Activated CD4-positive, alpha-beta T cell treated with anti-CD3 and anti-CD28 coated beads, Interleukin-10, Interleukin-2, amounts not matched to agents 100 ng/mL and 50 ng/mL, durations not matched to agents 16 hours and 8 hours (primary cell): ENCODE results near the gene RAPGEF4.

Experiments
- DNase-seq: peaks from one replicate; pipeline ENCODE4 v3.0.0-alpha.2; 2020

The RAPGEF4 gene

GRCh38 chr2:172976816-172977215 lies 241.2 kb downstream of the RAPGEF4 start:
- DNase-seq = no peak

GRCh38 chr2:172977270-172978062 lies 241.8 kb downstream of the RAPGEF4 start:
- no peak for DNase-seq

- DNase-seq = no peak
These were observed 242.4 kb downstream of the RAPGEF4 start for GRCh38 chr2:172978063-172978383.

- DNase-seq = peak; percentile 21
These were observed 249.7 kb downstream of the RAPGEF4 start for GRCh38 chr2:172985139-172985892.

DNA sequence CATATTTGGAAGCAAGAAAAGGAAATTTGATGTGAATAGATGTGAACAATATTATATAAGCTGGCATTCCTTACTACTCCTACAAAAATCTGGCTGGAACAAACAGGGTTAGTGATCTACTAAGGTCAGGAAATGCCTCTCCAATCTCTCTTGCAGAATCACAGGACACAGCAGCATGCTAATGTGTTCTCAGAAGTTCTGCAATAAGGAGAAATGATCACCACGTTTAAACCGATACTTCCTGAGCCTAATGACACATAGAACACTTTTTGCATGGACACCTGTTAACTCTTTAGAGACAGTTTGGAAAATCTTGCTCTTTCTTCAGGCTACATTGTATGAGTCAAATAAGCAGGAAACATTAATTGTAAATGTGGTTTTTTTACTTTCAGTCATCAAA lies 250.4 kb downstream of the RAPGEF4 start:
- DNase-seq = peak; percentile 28

- no peak for DNase-seq
These were observed 253.1 kb downstream of the RAPGEF4 start for GRCh38 chr2:172988728-172989127.

- no peak for DNase-seq
These were observed 255.4 kb downstream of the RAPGEF4 start for GRCh38 chr2:172991031-172991430.

GRCh38 chr2:172993139-172993538 lies 257.5 kb downstream of the RAPGEF4 start:
- DNase-seq = no peak

DNA sequence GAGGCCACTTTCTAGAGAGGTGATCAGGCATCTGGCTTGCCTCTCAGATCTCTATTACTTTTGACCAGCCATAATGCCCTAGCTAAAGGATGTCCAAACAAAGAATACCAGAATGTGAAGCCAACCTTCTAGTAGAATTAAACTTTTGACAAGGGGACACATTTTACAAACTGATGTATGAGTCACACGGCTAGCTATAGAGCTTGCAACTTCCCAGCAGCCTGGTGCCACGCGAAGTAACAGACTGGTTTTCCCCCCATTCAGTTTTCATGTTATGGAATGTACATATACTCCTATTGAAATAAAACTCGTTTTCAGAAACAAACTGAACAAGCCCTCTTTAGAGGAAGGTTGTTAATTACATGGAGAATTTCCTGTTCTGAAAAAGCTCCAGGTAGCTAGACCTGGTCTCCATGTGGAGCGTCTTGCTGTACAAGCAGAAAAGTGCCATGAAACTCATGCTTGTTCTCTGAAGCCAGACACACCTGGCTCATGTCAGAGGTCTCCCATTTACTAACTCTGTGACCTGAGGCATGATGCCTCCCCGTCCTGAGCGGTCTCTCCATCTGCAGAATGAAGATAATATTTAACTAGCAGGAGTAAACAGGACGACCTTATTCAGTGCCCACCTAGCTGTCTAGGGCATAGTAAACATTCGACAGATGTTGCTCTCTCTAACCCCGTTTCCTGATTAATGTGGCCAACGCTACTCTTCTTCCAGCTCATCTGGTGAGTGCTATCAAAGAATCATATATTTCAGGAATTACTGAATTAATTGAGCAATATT lies 258.5 kb downstream of the RAPGEF4 start:
- no peak for DNase-seq

- DNase-seq = no peak
These were observed 259.2 kb downstream of the RAPGEF4 start for GRCh38 chr2:172994864-172995263.

DNA sequence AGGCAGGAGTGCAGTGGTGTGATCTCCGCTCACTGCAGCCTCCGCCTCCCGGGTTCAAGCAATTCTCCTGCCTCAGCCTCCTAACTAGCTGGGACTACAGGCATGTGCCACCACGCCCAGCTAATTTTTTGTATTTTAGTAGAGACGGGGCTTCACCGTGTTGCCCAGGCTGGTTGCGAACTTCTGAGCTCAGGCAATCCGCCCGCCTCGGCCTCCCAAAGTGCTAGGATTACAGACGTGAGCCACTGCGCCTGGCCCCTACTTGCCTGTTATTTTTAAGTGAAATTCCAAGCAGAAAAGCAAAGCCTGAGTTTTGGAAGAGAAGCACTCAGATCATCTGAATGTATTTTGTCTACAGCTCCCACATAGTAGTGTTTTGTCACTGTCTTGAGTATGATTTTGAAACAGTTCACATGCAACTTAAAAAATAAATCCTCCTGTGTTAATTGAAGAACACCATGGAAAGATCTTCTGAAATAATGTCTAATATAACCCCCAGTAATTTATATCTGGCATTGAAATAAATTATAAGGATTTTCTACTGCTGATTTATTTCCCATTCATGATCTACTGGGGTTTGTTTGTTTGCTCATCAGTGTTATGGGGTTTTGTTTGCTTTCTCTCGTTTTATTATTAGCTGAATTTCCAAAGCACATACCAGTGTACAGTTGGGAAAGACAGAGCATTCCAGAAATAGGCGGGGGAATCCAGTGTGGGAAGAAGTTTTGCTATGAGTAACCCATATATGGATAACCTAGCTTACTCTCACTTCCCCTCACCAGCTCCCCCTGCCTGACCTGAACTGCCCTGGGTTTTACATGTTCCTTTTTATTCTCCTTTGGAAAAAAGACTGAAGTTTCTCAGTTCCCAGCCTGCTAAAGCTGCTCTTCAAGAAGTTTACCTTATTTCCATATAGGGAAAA lies 259.9 kb downstream of the RAPGEF4 start:
- no peak for DNase-seq

- DNase-seq = no peak
These were observed 260.8 kb downstream of the RAPGEF4 start for GRCh38 chr2:172996387-172996961.

DNA sequence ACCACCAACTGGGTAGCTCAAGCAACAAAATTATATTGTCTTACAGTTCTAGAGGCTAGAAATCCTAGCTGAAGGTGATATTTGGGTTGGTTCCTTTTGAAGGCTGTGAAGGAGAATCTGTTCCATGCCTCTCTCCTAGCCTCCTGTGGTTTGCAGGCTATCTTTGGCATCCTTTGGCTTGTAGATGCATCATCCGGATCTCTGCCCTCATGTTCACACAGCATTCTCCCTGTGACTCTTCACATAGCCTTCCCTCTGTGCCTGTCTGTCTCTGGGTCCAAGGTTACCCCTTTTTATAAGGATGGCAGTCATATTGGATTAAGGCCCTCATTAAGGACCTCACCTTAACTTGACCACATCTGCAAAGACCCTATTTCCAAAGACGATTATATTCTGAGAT lies 261.4 kb downstream of the RAPGEF4 start:
- DNase-seq = no peak

DNA sequence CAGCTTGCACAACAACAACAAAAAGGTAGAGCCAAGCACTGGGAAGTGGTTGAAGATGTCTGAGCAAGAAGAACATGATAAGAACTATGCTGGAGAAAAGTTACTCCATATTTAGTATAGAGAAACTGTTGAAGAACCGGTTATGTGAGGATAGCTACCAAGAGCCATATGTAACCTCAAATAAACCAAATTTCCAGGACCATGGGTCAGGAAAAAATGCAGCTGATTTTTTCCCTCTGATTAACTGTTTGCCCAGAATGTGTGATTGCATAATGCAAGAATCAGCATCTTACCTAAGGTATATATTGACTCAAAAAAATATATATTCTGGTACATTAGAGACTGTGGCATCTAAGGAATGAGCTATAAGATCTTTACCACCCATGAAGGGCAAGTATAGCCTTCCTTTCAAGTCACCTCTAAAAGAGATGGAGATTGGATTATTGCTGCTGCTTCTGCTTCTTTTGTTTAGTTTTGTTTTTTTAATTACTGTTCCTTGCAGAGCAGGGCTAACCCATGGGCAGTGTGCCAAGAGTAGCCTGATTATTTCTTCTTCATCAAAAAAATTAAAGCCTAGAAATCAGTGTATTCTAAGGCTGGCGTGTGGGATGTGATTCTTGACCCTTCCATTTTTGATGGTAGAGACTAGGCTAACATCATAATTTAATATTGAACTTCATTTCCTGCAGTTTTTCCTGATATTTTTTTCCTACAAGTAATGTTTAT lies 263.1 kb downstream of the RAPGEF4 start:
- DNase-seq = no peak

- no peak for DNase-seq
These were observed 264.2 kb downstream of the RAPGEF4 start for GRCh38 chr2:172999641-173000386.

DNA sequence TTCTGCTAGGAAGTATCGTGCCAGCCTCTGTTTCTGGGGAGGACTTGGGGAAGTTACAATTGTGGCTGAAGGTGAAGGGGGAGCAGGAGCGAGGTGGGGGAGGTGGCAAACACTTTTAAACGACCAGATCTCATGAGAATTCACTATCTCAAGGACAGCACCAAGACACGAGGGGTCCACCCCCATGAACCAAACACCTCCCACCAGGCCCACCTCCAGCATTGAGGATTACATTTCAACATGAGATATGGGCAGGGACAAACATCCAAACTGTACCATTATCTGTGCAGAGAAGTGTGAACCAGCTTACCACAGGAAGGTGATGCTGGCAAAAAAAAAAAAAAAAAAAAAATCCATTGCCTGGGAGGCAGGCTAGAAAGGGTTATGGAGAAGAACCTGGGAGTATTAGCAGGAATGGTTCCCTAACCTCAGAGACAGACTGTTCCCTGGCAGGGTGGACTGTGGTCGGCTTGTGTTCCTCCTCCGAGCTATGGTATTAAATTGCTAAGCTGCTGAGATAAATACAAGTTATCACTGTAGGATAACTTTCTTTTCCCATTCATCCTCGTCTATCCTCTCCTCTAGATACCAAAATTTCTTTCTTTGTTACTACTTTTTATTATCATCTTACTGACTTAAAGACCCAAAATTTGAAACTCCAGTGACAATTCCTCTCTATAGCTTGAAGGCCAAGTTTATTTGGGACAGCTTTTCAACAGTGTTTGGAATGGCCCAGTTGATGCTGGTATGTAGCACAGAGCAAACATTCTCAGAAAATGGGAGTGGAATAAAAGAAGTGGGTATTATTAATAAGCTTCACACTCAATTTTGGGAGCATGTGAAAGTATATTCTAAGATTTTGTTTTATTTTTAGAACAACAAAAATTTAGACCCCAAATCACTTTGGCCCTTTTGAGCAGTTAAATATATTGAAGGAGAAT lies 266.3 kb downstream of the RAPGEF4 start:
- no peak for DNase-seq

- DNase-seq = no peak
These were observed 267.3 kb downstream of the RAPGEF4 start for GRCh38 chr2:173002751-173003541.

GRCh38 chr2:173008786-173009185 lies 273.1 kb downstream of the RAPGEF4 start:
- DNase-seq = peak; percentile 21

GRCh38 chr2:173010233-173010632 lies 274.6 kb downstream of the RAPGEF4 start:
- DNase-seq = no peak
